ENCODE results near the gene LRRC34.

The LRRC34 gene

GRCh38 chr3:169760479-169760878, 52.2 kb downstream of the LRRC34 start:
- DNase-seq = no peak

GRCh38 chr3:169759256-169759655, 53.4 kb downstream of the LRRC34 start:
- no peak for DNase-seq

- no peak for DNase-seq
Measured at GRCh38 chr3:169758359-169758994, 54.2 kb downstream of the LRRC34 start.

GRCh38 chr3:169755488-169755887, 57.2 kb downstream of the LRRC34 start:
- no peak for DNase-seq

GRCh38 chr3:169754711-169755110, 58.0 kb downstream of the LRRC34 start:
- DNase-seq = no peak

GRCh38 chr3:169751875-169752274, 60.8 kb downstream of the LRRC34 start:
- no peak for DNase-seq

- DNase-seq = no peak
Measured at GRCh38 chr3:169750665-169751064, 62.0 kb downstream of the LRRC34 start.

GRCh38 chr3:169748670-169749069, 64.0 kb downstream of the LRRC34 start:
- DNase-seq = no peak

- DNase-seq = no peak
Measured at GRCh38 chr3:169746924-169747323, 65.8 kb downstream of the LRRC34 start.

GRCh38 chr3:169744366-169745054, 68.2 kb downstream of the LRRC34 start:
- DNase-seq = no peak

Data from activated CD4-positive, alpha-beta T cell treated with anti-CD3 and anti-CD28 coated beads for 48 hours (primary cell).